GM21447 (cell line): ENCODE data around the gene AEBP2.
A peak's percentile ranks its signal among the peaks of the same experiment; 100 is the strongest.
"Not testable (repeated sequence)": the region's sequence is repeated elsewhere in the genome, so short reads cannot be mapped to it uniquely, and the experiment has no call there.

ENCODE experiments used
- ATAC-seq: cut with Tn5 transposase; IDR thresholded peaks from one replicate; pipeline ENCODE4 v1.9.1; 2021; ENCODE audit not compliant: unreplicated experiment

AEBP2 gene

GRCh38 chr12:19439059-19440018 is at the start of gene AEBP2:
AEBP2 (plus strand) TSS chr12:19439492; CDS start chr12:19439700, 208 bp downstream.
- peak; percentile 72 for ATAC-seq

- ATAC-seq, result no peak
Observed at GRCh38 chr12:19390051-19390598, 49.2 kb upstream of the AEBP2 start.

- ATAC-seq, result not testable (repeated sequence)
Observed at GRCh38 chr12:19392644-19393043, 46.6 kb upstream of the AEBP2 start.

- no peak for ATAC-seq
Observed at GRCh38 chr12:19394385-19394784, 44.9 kb upstream of the AEBP2 start.

GRCh38 chr12:19397534-19397933 is 41.8 kb upstream of the AEBP2 start:
- no peak for ATAC-seq

- ATAC-seq, result no peak
Observed at GRCh38 chr12:19398376-19399363, 40.6 kb upstream of the AEBP2 start.

- not testable (repeated sequence) for ATAC-seq
Observed at GRCh38 chr12:19400649-19401285, 38.5 kb upstream of the AEBP2 start.

GRCh38 chr12:19402211-19402610 is 37.1 kb upstream of the AEBP2 start:
- no peak for ATAC-seq

- ATAC-seq, result no peak
Observed at GRCh38 chr12:19402743-19403431, 36.4 kb upstream of the AEBP2 start.

- ATAC-seq, result no peak
Observed at GRCh38 chr12:19404242-19404880, 34.9 kb upstream of the AEBP2 start.

GRCh38 chr12:19409376-19409775 is 29.9 kb upstream of the AEBP2 start:
- no peak for ATAC-seq

GRCh38 chr12:19410211-19410610 is 29.1 kb upstream of the AEBP2 start:
- no peak for ATAC-seq

- ATAC-seq, result no peak
Observed at GRCh38 chr12:19410629-19411185, 28.6 kb upstream of the AEBP2 start.

GRCh38 chr12:19411234-19412204 is 27.8 kb upstream of the AEBP2 start:
- no peak for ATAC-seq

GRCh38 chr12:19412844-19413243 is 26.4 kb upstream of the AEBP2 start:
- ATAC-seq, result no peak

GRCh38 chr12:19413582-19413981 is 25.7 kb upstream of the AEBP2 start:
- not testable (repeated sequence) for ATAC-seq

- ATAC-seq, result no peak
Observed at GRCh38 chr12:19415563-19415962, 23.7 kb upstream of the AEBP2 start.

GRCh38 chr12:19419086-19419485 is 20.2 kb upstream of the AEBP2 start:
- ATAC-seq, result no peak
